ENCODE data around the gene DOCK8. TPM values are rescaled to one million over a fixed set of nuclear protein-coding genes. Genes with fewer than 3 reads are reported as not detected.

DOCK8 gene
- total and polyA plus RNA-seq, 2 of the 4 experiments (the other 2 are of a cell fraction) = not detected

DNA sequence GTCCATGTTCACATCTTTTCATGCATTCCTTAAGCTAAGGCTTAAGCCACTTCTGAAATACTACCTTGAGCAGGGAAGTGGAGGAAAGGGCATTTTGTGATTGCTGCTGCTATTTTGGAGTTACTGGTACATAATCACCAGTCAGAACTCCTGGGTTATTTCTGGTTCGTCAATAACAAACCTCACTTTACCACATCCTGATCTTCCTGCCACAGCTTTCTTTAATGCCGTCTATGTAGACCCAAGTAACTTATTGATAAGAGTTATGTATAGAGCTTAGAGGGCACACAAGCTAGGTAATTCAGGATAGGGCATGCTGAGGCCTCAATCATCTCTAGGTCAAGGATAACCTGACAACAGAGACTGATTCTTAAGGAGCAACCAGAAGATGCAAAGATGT, 120.7 kb downstream of the DOCK8 start:
- BruUV-seq (replicated peaks) = no TSS peak
- H3K79me1 ChIP-seq (ENCODE audit: low read depth in 1 of 2, low read length in 2 of 2) = no peaks in the 10 kb centered on the region
- no peaks in the 10 kb centered on the region for H3K9me3 ChIP-seq (ENCODE audit: control insufficient read depth, insufficient read depth, low read length)
- no peak overlapping the region for H2AK9ac ChIP-seq (replicated peaks; ENCODE audit: low read depth, low read length, poor library complexity)
- no peak overlapping the region for H3K23ac ChIP-seq (ENCODE audit: low read depth, low read length)
- no peak overlapping the region for H3K27ac ChIP-seq (ENCODE audit: insufficient read depth, low read length)
- dilution Hi-C loops (cut with HindIII; ENCODE audit: low sequenced_read_pairs, unreplicated experiment) (no loop called here), in situ Hi-C loops (cut with MboI; ENCODE audit: low sequenced_read_pairs) (no loop called here), intact Hi-C loops (cut with micrococcal nuclease) (no loop called here)
- no peak overlapping the region for H2BK120ac ChIP-seq (ENCODE audit: low read depth, low read length)
- H2BK20ac ChIP-seq (ENCODE audit: low read depth, low read length) = no peak overlapping the region
- WGBS, 2 experiments (ENCODE audit: extremely low coverage in 2 of 2, insufficient read length in 1 of 2) = no CpG with 5 or more reads among the region's 2 CpGs
- H3K4ac ChIP-seq (ENCODE audit: low read depth, low read length) = no peak overlapping the region
- H3K56ac ChIP-seq (ENCODE audit: extremely low read depth, insufficient read depth, low read length) = no peak overlapping the region
- TF ChIP-seq BHLHE40 (IDR thresholded peaks at IDR 0.05; ENCODE audit: low read depth, low read length) = no peak
- no peaks in the 10 kb centered on the region for H3K27me3 ChIP-seq (ENCODE audit: control insufficient read depth, insufficient read depth, low read length)
- no peak overlapping the region for H3K18ac ChIP-seq (ENCODE audit: low read depth, low read length)
- ChIA-PET POLR2A (ENCODE audit: unreplicated experiment) (no interaction called here), CTCF (no interaction called here)
- H4K8ac ChIP-seq (ENCODE audit: low read depth in 2 of 2, low read length in 2 of 2) = no peak overlapping the region
- no peak overlapping the region for H4K91ac ChIP-seq (ENCODE audit: insufficient read depth, low read depth, low read length)
- no peaks in the 10 kb centered on the region for H4K20me1 ChIP-seq (ENCODE audit: insufficient read depth, low read length)
- H2BK15ac ChIP-seq (ENCODE audit: low read depth, low read length) = no peak overlapping the region
- H3K4me2 ChIP-seq (ENCODE audit: low read depth, low read length) = no peak overlapping the region
- no peak overlapping the region for H2AK5ac ChIP-seq (ENCODE audit: low read depth, low read length)
- ATAC-seq (ENCODE audit: low read depth) (no peak), DNase-seq (no peak)
- no peak overlapping the region for H2AFZ ChIP-seq (replicated peaks; ENCODE audit: low read length, poor library complexity)
- H3K4me3 ChIP-seq (ENCODE audit: insufficient read depth, low read depth, low read length) = no peak overlapping the region
- H4K5ac ChIP-seq (ENCODE audit: low read depth, low read length) = no peak overlapping the region
- H2BK5ac ChIP-seq (ENCODE audit: low read depth, low read length, poor library complexity, severe bottlenecking) = no peak overlapping the region
- H3K36me3 ChIP-seq (ENCODE audit: control insufficient read depth, insufficient read depth, low read length) = no peaks in the 10 kb centered on the region
- no peaks in the 10 kb centered on the region for H3K9me1 ChIP-seq (ENCODE audit: insufficient read depth, low read length)
- H3K14ac ChIP-seq (replicated peaks; ENCODE audit: low read depth, low read length) = no peak overlapping the region
- H3K9ac ChIP-seq (ENCODE audit: low read depth, low read length) = no peak overlapping the region
- H3K4me1 ChIP-seq (ENCODE audit: control insufficient read depth, insufficient read depth, low read length) = no peaks in the 10 kb centered on the region
